Loucy (cell line): ENCODE results near the gene SMG9.

ENCODE experiments used
- H2AFZ ChIP-seq: fragments of 200-600 bp; sonication (generic); 2 replicates; pipeline ENCODE4 v1.6.0; 2016; ENCODE audit warnings: antibody characterized with exemption, mild to moderate bottlenecking, low read length, moderate library complexity
- H3F3A ChIP-seq: fragments of 200-600 bp; 2 replicates; pipeline ENCODE4 v1.6.0; 2016; ENCODE audit warnings: antibody characterized with exemption, low read depth, mild to moderate bottlenecking
- H3K27me3 ChIP-seq: fragments of 200-600 bp; sonication (generic); 2 replicates; pipeline ENCODE4 v1.6.1; 2014; ENCODE audit warnings: low read length, mild to moderate bottlenecking; ENCODE audit not compliant: insufficient read depth, poor library complexity, severe bottlenecking
- H3K36me3 ChIP-seq: fragments of 200-600 bp; sonication (generic); 2 replicates; pipeline ENCODE4 v1.6.1; 2016; ENCODE audit warnings: low read length; ENCODE audit not compliant: insufficient read depth
- H3K4me1 ChIP-seq: fragments of 200-600 bp; sonication (generic); 2 replicates; pipeline ENCODE4 v1.5.1; 2014; ENCODE audit warnings: low read length, mild to moderate bottlenecking; ENCODE audit not compliant: insufficient read depth, poor library complexity, severe bottlenecking
- H3K4me2 ChIP-seq: fragments of 200-600 bp; sonication (generic); 2 replicates; pipeline ENCODE4 v1.6.0; 2014; ENCODE audit warnings: antibody characterized with exemption, low read length, low read depth, mild to moderate bottlenecking; ENCODE audit not compliant: poor library complexity, severe bottlenecking
- H3K4me3 ChIP-seq: fragments of 200-600 bp; sonication (generic); 2 replicates; pipeline ENCODE4 v1.5.1; 2014; ENCODE audit warnings: low read length, mild to moderate bottlenecking, mixed read lengths; ENCODE audit not compliant: poor library complexity, severe bottlenecking
- H3K79me2 ChIP-seq: fragments of 200-600 bp; sonication (generic); 2 replicates; pipeline ENCODE4 v1.6.1; 2014; ENCODE audit warnings: low read length; ENCODE audit not compliant: insufficient read depth
- H3K9ac ChIP-seq: fragments of 200-600 bp; sonication (generic); 2 replicates; pipeline ENCODE4 v1.6.0; 2014; ENCODE audit warnings: mild to moderate bottlenecking, low read depth, low read length, moderate library complexity; ENCODE audit not compliant: poor library complexity, severe bottlenecking
- H3K9me2 ChIP-seq: fragments of 200-600 bp; sonication (generic); replicated peaks from 2 replicates; pipeline ENCODE4 v1.6.1; 2016; ENCODE audit warnings: low read depth, low read length, mixed read lengths
- H3K9me3 ChIP-seq: fragments of 200-600 bp; sonication (generic); 2 replicates; pipeline ENCODE4 v1.6.1; 2014; ENCODE audit warnings: mild to moderate bottlenecking, antibody characterized with exemption, low read length, low read depth; ENCODE audit not compliant: insufficient read depth
- H4K20me1 ChIP-seq: fragments of 200-600 bp; sonication (generic); 2 replicates; pipeline ENCODE4 v1.6.0; 2014; ENCODE audit warnings: antibody characterized with exemption, low read length, mild to moderate bottlenecking; ENCODE audit not compliant: insufficient read depth, poor library complexity, severe bottlenecking
- EZH2phosphoT487 ChIP-seq: fragments of 200-600 bp; IDR thresholded peaks from 2 replicates; pipeline ENCODE4 v1.6.1; 2018; ENCODE audit warnings: antibody characterized with exemption, mild to moderate bottlenecking, moderate library complexity, borderline replicate concordance
- TF ChIP-seq, protein P1 (sequence below): fragments of 200-600 bp; sonication (generic); conservative IDR thresholded peaks from 2 replicates; pipeline ENCODE4 v1.5.1; 2014; ENCODE audit warnings: mild to moderate bottlenecking, antibody characterized with exemption, low read length

Gene SMG9

DNA sequence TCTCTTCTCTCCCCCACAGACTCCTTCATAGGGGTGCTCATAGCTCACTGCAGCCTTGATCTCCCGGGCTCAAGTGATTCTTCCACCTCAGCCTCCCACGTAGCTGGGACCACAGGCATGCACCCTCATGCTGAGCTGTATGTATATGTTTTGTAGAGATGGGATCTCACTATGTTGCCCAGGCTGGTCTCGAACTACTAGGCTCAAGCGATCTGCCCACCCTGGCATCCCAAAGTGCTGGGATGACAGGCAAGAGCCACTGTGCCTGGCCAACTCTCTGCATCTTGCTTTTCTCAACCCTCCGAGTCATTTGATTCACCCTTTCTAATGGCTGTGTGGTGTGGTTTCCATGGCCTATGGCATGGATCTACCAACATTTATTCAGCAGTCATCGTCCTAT lies 49.0 kb downstream of the SMG9 start:
- H3K4me1 ChIP-seq: no peaks in the 10 kb centered on the region
- H3K79me2 ChIP-seq: no peaks in the 10 kb centered on the region
- no peaks in the 10 kb centered on the region for H3F3A ChIP-seq
- no peak overlapping the region for H2AFZ ChIP-seq
- no peak overlapping the region for H3K4me2 ChIP-seq
- no peak overlapping the region for H3K4me3 ChIP-seq
- H3K9ac ChIP-seq: no peak overlapping the region
- H3K27me3 ChIP-seq: no peaks in the 10 kb centered on the region
- no peaks in the 10 kb centered on the region for H3K9me3 ChIP-seq
- no peaks in the 10 kb centered on the region for H4K20me1 ChIP-seq
- no peak for TF ChIP-seq EZH2phosphoT487
- TF ChIP-seq, protein P1, sequence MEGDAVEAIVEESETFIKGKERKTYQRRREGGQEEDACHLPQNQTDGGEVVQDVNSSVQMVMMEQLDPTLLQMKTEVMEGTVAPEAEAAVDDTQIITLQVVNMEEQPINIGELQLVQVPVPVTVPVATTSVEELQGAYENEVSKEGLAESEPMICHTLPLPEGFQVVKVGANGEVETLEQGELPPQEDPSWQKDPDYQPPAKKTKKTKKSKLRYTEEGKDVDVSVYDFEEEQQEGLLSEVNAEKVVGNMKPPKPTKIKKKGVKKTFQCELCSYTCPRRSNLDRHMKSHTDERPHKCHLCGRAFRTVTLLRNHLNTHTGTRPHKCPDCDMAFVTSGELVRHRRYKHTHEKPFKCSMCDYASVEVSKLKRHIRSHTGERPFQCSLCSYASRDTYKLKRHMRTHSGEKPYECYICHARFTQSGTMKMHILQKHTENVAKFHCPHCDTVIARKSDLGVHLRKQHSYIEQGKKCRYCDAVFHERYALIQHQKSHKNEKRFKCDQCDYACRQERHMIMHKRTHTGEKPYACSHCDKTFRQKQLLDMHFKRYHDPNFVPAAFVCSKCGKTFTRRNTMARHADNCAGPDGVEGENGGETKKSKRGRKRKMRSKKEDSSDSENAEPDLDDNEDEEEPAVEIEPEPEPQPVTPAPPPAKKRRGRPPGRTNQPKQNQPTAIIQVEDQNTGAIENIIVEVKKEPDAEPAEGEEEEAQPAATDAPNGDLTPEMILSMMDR: no peak
- H3K36me3 ChIP-seq: no peaks in the 10 kb centered on the region
- H3K9me2 ChIP-seq: no peaks in the 10 kb centered on the region

DNA sequence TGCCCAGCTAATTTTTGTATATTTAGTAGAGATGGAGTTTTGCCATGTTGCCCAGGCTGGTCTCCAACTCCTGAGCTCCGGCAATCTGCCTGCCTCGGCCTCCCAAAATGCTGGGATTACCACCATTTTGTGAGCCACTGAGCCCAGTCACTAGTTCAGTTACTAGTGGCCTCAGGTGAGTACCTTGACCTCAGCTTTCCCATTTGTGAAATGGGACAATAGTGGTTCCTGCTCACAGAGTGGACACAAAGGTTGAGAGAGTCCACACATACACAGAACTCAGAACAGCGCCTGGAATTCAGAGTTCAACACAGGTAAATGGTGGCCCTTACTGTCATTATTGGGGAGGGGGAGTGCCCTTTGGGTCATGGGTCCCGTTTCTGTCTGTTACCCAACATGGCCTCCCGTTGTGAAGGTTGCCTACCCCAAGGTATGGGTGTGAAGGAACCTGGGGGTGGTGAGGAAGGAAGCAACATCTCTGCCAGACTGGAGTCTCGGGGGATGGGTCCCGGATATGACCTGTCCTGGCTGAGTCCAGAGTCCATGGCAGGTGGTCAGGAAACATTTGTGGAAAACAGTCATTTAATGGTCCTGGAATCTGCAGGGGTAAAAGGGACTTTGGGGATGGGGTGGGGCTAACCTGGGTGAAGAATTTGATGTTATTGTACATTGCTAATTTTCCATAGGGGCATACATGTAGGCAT lies 50.6 kb downstream of the SMG9 start:
- no peak overlapping the region for H3K4me3 ChIP-seq
- no peaks in the 10 kb centered on the region for H3K9me2 ChIP-seq
- no peaks in the 10 kb centered on the region for H3K9me3 ChIP-seq
- H3K27me3 ChIP-seq: no peaks in the 10 kb centered on the region
- H3K4me2 ChIP-seq: no peak overlapping the region
- no peaks in the 10 kb centered on the region for H3K79me2 ChIP-seq
- H2AFZ ChIP-seq: no peak overlapping the region
- no peaks in the 10 kb centered on the region for H4K20me1 ChIP-seq
- TF ChIP-seq, protein P1: no peak
- no peak for TF ChIP-seq EZH2phosphoT487
- H3F3A ChIP-seq: no peaks in the 10 kb centered on the region
- no peaks in the 10 kb centered on the region for H3K4me1 ChIP-seq
- no peaks in the 10 kb centered on the region for H3K36me3 ChIP-seq
- no peak overlapping the region for H3K9ac ChIP-seq

DNA sequence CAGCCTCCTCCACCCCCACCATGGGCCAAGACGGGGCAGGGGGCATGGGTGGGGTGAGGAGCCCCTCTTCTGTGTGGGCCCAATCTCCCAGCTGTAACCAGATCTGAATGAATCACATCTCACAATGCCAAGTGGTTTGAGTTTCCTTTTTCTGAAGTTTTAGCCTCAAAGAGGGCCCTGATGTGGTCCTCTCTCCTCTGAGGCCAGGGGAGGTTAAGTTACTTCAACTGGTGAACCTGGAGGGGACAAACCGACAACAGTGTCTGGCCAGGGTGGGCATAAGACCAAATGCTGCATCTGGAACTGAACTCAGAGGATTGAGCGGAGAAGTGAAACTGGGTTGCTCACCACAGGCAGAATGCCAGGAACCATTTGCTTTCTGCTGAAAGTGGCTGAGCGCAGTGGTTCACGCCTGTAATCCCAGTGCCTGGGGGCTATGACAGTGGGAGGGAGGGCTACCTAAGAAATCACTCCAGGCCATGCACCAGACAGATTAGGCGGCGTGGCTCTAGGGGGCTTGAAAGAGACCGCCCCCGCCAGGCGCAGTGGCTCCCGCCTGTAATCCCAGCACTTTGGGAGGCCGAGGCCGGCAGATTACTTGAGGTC lies 54.3 kb downstream of the SMG9 start:
- Histone ChIP-seq H3K4me1 (no peaks in the 10 kb centered on the region), H2AFZ (no peak overlapping the region), H3K9me3 (no peaks in the 10 kb centered on the region), H3F3A (no peaks in the 10 kb centered on the region), H3K36me3 (no peaks in the 10 kb centered on the region), H3K9ac (no peak overlapping the region), H3K79me2 (no peaks in the 10 kb centered on the region), H3K9me2 (no peaks in the 10 kb centered on the region), H4K20me1 (no peaks in the 10 kb centered on the region), H3K4me3 (no peak overlapping the region), H3K4me2 (no peak overlapping the region), H3K27me3 (no peaks in the 10 kb centered on the region)
- TF ChIP-seq, protein P1: no peak
- TF ChIP-seq EZH2phosphoT487: no peak
